Naive B cell (primary cell): ENCODE data around the gene PRAMEF14. TPM values are rescaled to one million over a fixed set of nuclear protein-coding genes. Genes with fewer than 3 reads are reported as not detected.
"Not testable (repeated sequence)": the region's sequence is repeated elsewhere in the genome, so short reads cannot be mapped to it uniquely, and the experiment has no call there.

ENCODE experiments used
- ATAC-seq, 2 donors: fragments of 150-1000 bp; cut with Tn5 transposase; 2 replicates each; pipeline ENCODE4 v1.10.0; 2021; ENCODE audit warnings: low read depth in 2 of 2, mild to moderate bottlenecking in 2 of 2, moderate library complexity in 2 of 2
- DNase-seq: peaks from one replicate; pipeline ENCODE4 v3.0.0; 2022
- H3K27ac Mint-ChIP-seq, 6 donors: one replicate each; pipeline ENCODE4 v1.8.0; 2020 to 2022; ENCODE audit warnings: mild to moderate bottlenecking in 6 of 6, mixed read lengths in 6 of 6, moderate library complexity in 5 of 6, inconsistent platforms in 2 of 6
- H3K27me3 Mint-ChIP-seq, 3 donors: one replicate each; pipeline ENCODE4 v1.8.0; 2021 to 2022; ENCODE audit warnings: mixed read lengths in 3 of 3, mild to moderate bottlenecking in 1 of 3
- H3K36me3 Mint-ChIP-seq, 2 donors: one replicate each; pipeline ENCODE4 v1.8.0; 2020 to 2022; ENCODE audit warnings: mixed read lengths in 2 of 2, inconsistent platforms in 1 of 2, mild to moderate bottlenecking in 1 of 2
- H3K4me1 Mint-ChIP-seq, 3 donors: one replicate each; pipeline ENCODE4 v1.8.0; 2020 to 2022; ENCODE audit warnings: mixed read lengths in 3 of 3, inconsistent platforms in 1 of 3, mild to moderate bottlenecking in 1 of 3, moderate library complexity in 1 of 3
- H3K4me3 Mint-ChIP-seq, 8 donors: one replicate each; pipeline ENCODE4 v1.8.0; 2020 to 2022; ENCODE audit warnings: mild to moderate bottlenecking in 8 of 8, mixed read lengths in 8 of 8, moderate library complexity in 8 of 8, inconsistent platforms in 2 of 8
- H3K9me3 Mint-ChIP-seq, 7 donors: one replicate each; pipeline ENCODE4 v1.8.0; 2020 to 2022; ENCODE audit warnings: mixed read lengths in 7 of 7, mild to moderate bottlenecking in 5 of 7, inconsistent platforms in 2 of 7, moderate library complexity in 1 of 7
- polyA plus RNA-seq, 6 donors: library from polyadenylated mRNA; unstranded; fragments of 300-500 nt; fragmentation: Illumina TruSeq; gene quantifications; one replicate each; pipeline ENCODE4 v1.2.3, GENCODE V29; 2021; ENCODE audit warnings: low read depth in 6 of 6

Gene PRAMEF14
- polyA plus RNA-seq, 6 donors from 2014 or later: not detected

GRCh38 chr1:13315281-13315680, 31.7 kb downstream of the PRAMEF14 start, which contains the start of gene PRAMEF15:
Gene PRAMEF15, plus strand, starts transcription at chr1:13315581. Its CDS starts 2,827 bp downstream, at chr1:13318408.
- H3K4me3 Mint-ChIP-seq, H3K4me1 Mint-ChIP-seq, H3K27me3 Mint-ChIP-seq, DNase-seq, ATAC-seq, H3K27ac Mint-ChIP-seq, H3K36me3 Mint-ChIP-seq, H3K9me3 Mint-ChIP-seq: not testable (repeated sequence)

GRCh38 chr1:13303239-13303638, 43.7 kb downstream of the PRAMEF14 start, which contains the start of gene PRAMEF33:
Gene PRAMEF33, plus strand, starts transcription at chr1:13303539. Its CDS starts 2,416 bp downstream, at chr1:13305955.
- H3K4me3 Mint-ChIP-seq, DNase-seq, H3K9me3 Mint-ChIP-seq, H3K36me3 Mint-ChIP-seq, H3K27ac Mint-ChIP-seq, H3K27me3 Mint-ChIP-seq, ATAC-seq, H3K4me1 Mint-ChIP-seq: not testable (repeated sequence)

DNA sequence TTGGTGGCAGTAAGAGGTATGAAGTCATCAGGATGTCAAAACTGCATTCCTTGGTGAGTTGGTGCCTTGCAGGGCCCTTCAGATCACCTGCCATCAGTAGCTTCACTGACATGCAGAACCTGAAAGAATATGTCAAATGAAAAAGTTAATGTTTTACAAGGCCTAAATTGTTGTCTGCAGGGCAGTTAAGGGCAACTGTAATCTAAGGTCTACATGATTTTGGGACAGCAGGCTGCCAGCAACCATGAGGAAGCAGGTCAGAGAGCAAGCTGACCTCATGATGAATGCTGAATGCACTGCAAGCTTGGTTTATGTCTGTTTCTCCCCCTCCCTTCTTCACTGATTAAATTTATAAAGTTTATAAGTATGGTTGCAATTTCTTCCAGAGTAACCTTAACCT, 44.7 kb downstream of the PRAMEF14 start:
- not testable (repeated sequence) for H3K4me3 Mint-ChIP-seq, H3K27me3 Mint-ChIP-seq, DNase-seq, H3K36me3 Mint-ChIP-seq, ATAC-seq, H3K9me3 Mint-ChIP-seq, H3K4me1 Mint-ChIP-seq, H3K27ac Mint-ChIP-seq

- H3K4me1 Mint-ChIP-seq, ATAC-seq, H3K4me3 Mint-ChIP-seq, H3K27ac Mint-ChIP-seq, H3K9me3 Mint-ChIP-seq, H3K36me3 Mint-ChIP-seq, H3K27me3 Mint-ChIP-seq, DNase-seq: not testable (repeated sequence)
Measured at GRCh38 chr1:13298699-13299098, 48.2 kb downstream of the PRAMEF14 start.

DNA sequence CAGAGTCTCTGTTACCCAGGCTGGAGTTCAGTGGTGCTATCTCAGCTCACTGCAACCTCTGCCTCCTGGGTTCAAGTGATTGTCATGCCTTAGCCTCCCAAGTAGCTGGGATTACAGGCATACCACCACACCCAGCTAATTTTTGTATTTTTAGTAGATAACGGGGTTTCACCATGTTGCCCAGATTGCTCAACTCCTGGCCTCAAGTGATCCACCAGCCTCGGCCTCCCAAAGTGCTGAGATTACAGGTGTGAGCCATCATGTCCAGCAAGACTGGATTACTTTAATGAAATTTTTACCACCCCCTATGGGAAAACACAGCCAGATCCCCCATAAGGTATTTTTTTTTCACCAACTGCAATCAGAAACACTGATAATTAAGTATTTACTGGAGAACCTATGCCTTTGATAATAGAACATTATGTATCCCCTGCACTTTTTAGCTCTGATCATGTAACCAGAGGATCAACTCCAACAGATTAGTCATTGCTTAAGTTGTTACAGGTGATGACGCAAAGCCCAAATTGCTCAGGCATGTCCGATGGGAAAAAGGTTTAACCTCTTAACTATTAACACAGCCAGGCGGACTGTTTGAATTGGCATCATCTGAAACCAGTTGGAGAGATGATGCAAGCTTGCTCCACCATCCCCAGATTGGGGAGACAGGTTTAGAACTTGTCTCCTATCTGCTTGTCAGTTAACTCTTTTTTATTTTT, 49.6 kb downstream of the PRAMEF14 start:
- H3K4me3 Mint-ChIP-seq, ATAC-seq, H3K4me1 Mint-ChIP-seq, H3K36me3 Mint-ChIP-seq, H3K9me3 Mint-ChIP-seq, DNase-seq, H3K27ac Mint-ChIP-seq, H3K27me3 Mint-ChIP-seq: not testable (repeated sequence)

Other genes with a start within 250 kb of the PRAMEF14 start
- gene HNRNPCL2, start 230.3 kb downstream of the PRAMEF14 start, polyA plus RNA-seq: not detected
- not detected for gene PRAMEF26, start 191.1 kb downstream of the PRAMEF14 start, polyA plus RNA-seq
- gene HNRNPCL4, start 181.5 kb downstream of the PRAMEF14 start, polyA plus RNA-seq: not detected
- gene PRAMEF9, start 175.3 kb downstream of the PRAMEF14 start, polyA plus RNA-seq: not detected
- gene PRAMEF13, start 145.7 kb downstream of the PRAMEF14 start, polyA plus RNA-seq: not detected
- gene PRAMEF18, start 121.0 kb downstream of the PRAMEF14 start, polyA plus RNA-seq: not detected
- not detected for gene PRAMEF5, start 92.9 kb downstream of the PRAMEF14 start, polyA plus RNA-seq
- not detected for gene PRAMEF8, start 62.0 kb downstream of the PRAMEF14 start, polyA plus RNA-seq
- gene PRAMEF33, start 43.6 kb downstream of the PRAMEF14 start, polyA plus RNA-seq: not detected
- gene PRAMEF15, start 31.6 kb downstream of the PRAMEF14 start, polyA plus RNA-seq: not detected
- gene PRAMEF19, start 24.8 kb upstream of the PRAMEF14 start, polyA plus RNA-seq: not detected
- gene PRAMEF17, start 42.5 kb upstream of the PRAMEF14 start, polyA plus RNA-seq: not detected
- not detected for gene PRAMEF20, start 63.3 kb upstream of the PRAMEF14 start, polyA plus RNA-seq
- gene LRRC38, start 166.9 kb upstream of the PRAMEF14 start, polyA plus RNA-seq: not detected
- gene PDPN, start 236.7 kb upstream of the PRAMEF14 start, polyA plus RNA-seq: not detected